Neural cell (in vitro differentiated cells): ENCODE measurements around the gene PPP1R1A. TPM values are rescaled to one million over a fixed set of nuclear protein-coding genes. Genes with fewer than 3 reads are reported as not detected.
A peak's percentile ranks its signal among the peaks of the same experiment; 100 is the strongest.

Experiments used
- H2AFZ ChIP-seq: fragments of 200-600, 300-800 bp; sonication (generic), shearing (Covaris generic); 2 replicates; pipeline ENCODE4 v1.6.0; 2014; ENCODE audit warnings: low read depth, mild to moderate bottlenecking, antibody characterized with exemption, low read length, moderate library complexity
- H3F3A ChIP-seq: fragments of 200-600 bp; shearing (Covaris generic); 2 replicates; pipeline ENCODE4 v1.6.1; 2016; ENCODE audit warnings: mild to moderate bottlenecking, moderate library complexity, mixed read lengths, antibody characterized with exemption, low read length; ENCODE audit not compliant: insufficient read depth, poor library complexity, severe bottlenecking
- H3K27ac ChIP-seq: fragments of 200-600, 300-800 bp; sonication (generic), shearing (Covaris generic); 2 replicates; pipeline ENCODE4 v1.5.1; 2014; ENCODE audit warnings: mild to moderate bottlenecking, low read length, moderate library complexity
- H3K27me3 ChIP-seq: fragments of 300-800, 200-600 bp; sonication (generic), shearing (Covaris generic); 2 replicates; pipeline ENCODE4 v1.6.0; 2014; ENCODE audit warnings: mild to moderate bottlenecking, low read depth, low read length, moderate library complexity; ENCODE audit not compliant: insufficient read depth
- H3K36me3 ChIP-seq: fragments of 300-800, 200-600 bp; sonication (generic), shearing (Covaris generic); 2 replicates; pipeline ENCODE4 v1.5.1; 2014; ENCODE audit warnings: mild to moderate bottlenecking, antibody characterized with exemption, low read length, moderate library complexity; ENCODE audit not compliant: insufficient read depth
- H3K4me2 ChIP-seq: fragments of 300-800, 200-600 bp; sonication (generic), shearing (Covaris generic); 2 replicates; pipeline ENCODE4 v1.6.0; 2014; ENCODE audit warnings: mild to moderate bottlenecking, low read length
- H3K4me3 ChIP-seq: fragments of 300-800, 200-600 bp; sonication (generic), shearing (Covaris generic); 2 replicates; pipeline ENCODE4 v1.5.1; 2014; ENCODE audit warnings: mild to moderate bottlenecking, low read length, moderate library complexity
- H3K79me2 ChIP-seq: fragments of 200-600 bp; shearing (Covaris generic); replicated peaks from 2 replicates; pipeline ENCODE4 v1.6.0; 2014; ENCODE audit warnings: mild to moderate bottlenecking, low read length, moderate library complexity; ENCODE audit not compliant: insufficient read depth
- H3K9ac ChIP-seq: fragments of 300-800, 200-600 bp; sonication (generic), shearing (Covaris generic); 2 replicates; pipeline ENCODE4 v1.6.1; 2016; ENCODE audit warnings: mild to moderate bottlenecking, low read length, mixed read lengths
- H3K9me2 ChIP-seq: fragments of 200-600 bp; shearing (Covaris generic); 2 replicates; pipeline ENCODE4 v1.6.1; 2016; ENCODE audit warnings: mild to moderate bottlenecking, low read length, mixed read lengths; ENCODE audit not compliant: insufficient read depth
- H3K9me3 ChIP-seq: fragments of 200-600, 300-800 bp; sonication (generic), shearing (Covaris generic); 2 replicates; pipeline ENCODE4 v1.6.1; 2016; ENCODE audit warnings: mild to moderate bottlenecking, mixed run types, low read length, moderate library complexity, mixed read lengths
- H4K20me1 ChIP-seq: fragments of 200-600 bp; shearing (Covaris generic); 2 replicates; pipeline ENCODE4 v1.6.1; 2016; ENCODE audit warnings: mild to moderate bottlenecking, mixed run types; ENCODE audit not compliant: insufficient read depth
- EP300 ChIP-seq: fragments of 450-650 bp; conservative IDR thresholded peaks from 2 replicates; pipeline ENCODE4 v1.6.1; 2014; ENCODE audit warnings: antibody characterized with exemption, mild to moderate bottlenecking, moderate library complexity; ENCODE audit not compliant: poor library complexity, severe bottlenecking
- EZH2 ChIP-seq: fragments of 200-600, 300-800 bp; shearing (Covaris generic), sonication (generic); IDR thresholded peaks from 2 replicates; pipeline ENCODE4 v1.6.1; 2014; ENCODE audit warnings: antibody characterized with exemption, low read length, borderline replicate concordance, mild to moderate bottlenecking; ENCODE audit not compliant: insufficient read depth, poor library complexity, severe bottlenecking
- MXI1 ChIP-seq: fragments of 450-650 bp; conservative IDR thresholded peaks from 2 replicates; pipeline ENCODE4 v1.6.1; 2014; ENCODE audit warnings: antibody characterized with exemption, mild to moderate bottlenecking; ENCODE audit not compliant: poor library complexity, severe bottlenecking
- POLR2AphosphoS5 ChIP-seq: IDR thresholded peaks from 2 replicates; pipeline ENCODE4 v1.6.1; 2012
- RAD21 ChIP-seq: fragments of 450-650 bp; conservative IDR thresholded peaks from 2 replicates; pipeline ENCODE4 v1.6.1; 2014; ENCODE audit warnings: antibody characterized with exemption, mild to moderate bottlenecking, moderate library complexity
- TAF1 ChIP-seq: IDR thresholded peaks from 2 replicates; pipeline ENCODE4 v1.6.1; 2012; ENCODE audit warnings: low read depth
- polyA plus RNA-seq: library from polyadenylated mRNA; depleted of rRNA; stranded (reverse); fragments of >200 nt; gene quantifications from 2 replicates; pipeline ENCODE4 v1.2.3, GENCODE V29; 2014
- TF ChIP-seq, protein P1 (sequence below): fragments of 450-650 bp; IDR thresholded peaks from 2 replicates; pipeline ENCODE4 v1.5.1; 2014; ENCODE audit warnings: antibody characterized with exemption, mild to moderate bottlenecking, moderate library complexity; ENCODE audit not compliant: poor library complexity, severe bottlenecking
- TF ChIP-seq, protein P2 (sequence below): IDR thresholded peaks from 2 replicates; pipeline ENCODE4 v1.6.1; 2012; ENCODE audit warnings: borderline replicate concordance

Gene PPP1R1A
- polyA plus RNA-seq, 1 donor from 2014 or later: 28.9 TPM

DNA sequence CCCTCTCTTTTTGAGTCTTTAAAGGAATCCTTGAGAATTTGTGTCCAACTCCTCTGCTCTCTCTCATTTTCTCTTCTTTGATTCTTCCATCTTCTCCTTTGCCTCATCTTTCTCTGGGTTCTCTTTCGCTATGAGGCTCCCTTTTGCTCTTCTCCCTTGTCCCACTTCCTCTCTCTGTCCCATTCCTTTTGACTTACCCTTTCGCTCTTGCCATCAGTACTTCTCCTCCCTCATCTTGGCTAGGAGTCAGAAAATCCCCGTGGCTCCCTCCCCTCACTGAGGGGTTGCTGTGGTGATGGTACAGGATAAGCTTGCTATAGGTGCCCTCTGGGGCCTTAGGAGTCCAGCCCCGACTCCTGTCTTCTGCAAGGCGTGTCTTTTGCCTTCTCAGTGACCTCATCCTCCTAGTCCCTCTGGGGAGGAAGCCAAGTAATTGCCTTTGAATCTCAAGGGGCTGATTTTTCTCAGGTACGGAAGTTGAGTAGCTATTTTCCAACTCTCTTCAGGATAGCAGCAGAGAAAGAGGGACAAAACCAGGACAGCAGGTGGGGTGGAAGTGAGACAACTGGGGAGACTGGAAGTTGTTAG is 32.7 kb downstream of the PPP1R1A start:
- Histone ChIP-seq H3F3A (no peaks in the 10 kb centered on the region), H3K27ac (no peak overlapping the region), H2AFZ (no peak overlapping the region), H3K27me3 (no peaks in the 10 kb centered on the region), H3K79me2 (no peaks in the 10 kb centered on the region), H3K9ac (no peak overlapping the region), H3K4me3 (no peak overlapping the region), H3K36me3 (no peaks in the 10 kb centered on the region), H4K20me1 (no peaks in the 10 kb centered on the region), H3K9me3 (no peaks in the 10 kb centered on the region), H3K4me2 (no peak overlapping the region), H3K9me2 (no peaks in the 10 kb centered on the region)
- TF ChIP-seq, protein P1, sequence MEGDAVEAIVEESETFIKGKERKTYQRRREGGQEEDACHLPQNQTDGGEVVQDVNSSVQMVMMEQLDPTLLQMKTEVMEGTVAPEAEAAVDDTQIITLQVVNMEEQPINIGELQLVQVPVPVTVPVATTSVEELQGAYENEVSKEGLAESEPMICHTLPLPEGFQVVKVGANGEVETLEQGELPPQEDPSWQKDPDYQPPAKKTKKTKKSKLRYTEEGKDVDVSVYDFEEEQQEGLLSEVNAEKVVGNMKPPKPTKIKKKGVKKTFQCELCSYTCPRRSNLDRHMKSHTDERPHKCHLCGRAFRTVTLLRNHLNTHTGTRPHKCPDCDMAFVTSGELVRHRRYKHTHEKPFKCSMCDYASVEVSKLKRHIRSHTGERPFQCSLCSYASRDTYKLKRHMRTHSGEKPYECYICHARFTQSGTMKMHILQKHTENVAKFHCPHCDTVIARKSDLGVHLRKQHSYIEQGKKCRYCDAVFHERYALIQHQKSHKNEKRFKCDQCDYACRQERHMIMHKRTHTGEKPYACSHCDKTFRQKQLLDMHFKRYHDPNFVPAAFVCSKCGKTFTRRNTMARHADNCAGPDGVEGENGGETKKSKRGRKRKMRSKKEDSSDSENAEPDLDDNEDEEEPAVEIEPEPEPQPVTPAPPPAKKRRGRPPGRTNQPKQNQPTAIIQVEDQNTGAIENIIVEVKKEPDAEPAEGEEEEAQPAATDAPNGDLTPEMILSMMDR: no peak
- TF ChIP-seq, protein P2, sequence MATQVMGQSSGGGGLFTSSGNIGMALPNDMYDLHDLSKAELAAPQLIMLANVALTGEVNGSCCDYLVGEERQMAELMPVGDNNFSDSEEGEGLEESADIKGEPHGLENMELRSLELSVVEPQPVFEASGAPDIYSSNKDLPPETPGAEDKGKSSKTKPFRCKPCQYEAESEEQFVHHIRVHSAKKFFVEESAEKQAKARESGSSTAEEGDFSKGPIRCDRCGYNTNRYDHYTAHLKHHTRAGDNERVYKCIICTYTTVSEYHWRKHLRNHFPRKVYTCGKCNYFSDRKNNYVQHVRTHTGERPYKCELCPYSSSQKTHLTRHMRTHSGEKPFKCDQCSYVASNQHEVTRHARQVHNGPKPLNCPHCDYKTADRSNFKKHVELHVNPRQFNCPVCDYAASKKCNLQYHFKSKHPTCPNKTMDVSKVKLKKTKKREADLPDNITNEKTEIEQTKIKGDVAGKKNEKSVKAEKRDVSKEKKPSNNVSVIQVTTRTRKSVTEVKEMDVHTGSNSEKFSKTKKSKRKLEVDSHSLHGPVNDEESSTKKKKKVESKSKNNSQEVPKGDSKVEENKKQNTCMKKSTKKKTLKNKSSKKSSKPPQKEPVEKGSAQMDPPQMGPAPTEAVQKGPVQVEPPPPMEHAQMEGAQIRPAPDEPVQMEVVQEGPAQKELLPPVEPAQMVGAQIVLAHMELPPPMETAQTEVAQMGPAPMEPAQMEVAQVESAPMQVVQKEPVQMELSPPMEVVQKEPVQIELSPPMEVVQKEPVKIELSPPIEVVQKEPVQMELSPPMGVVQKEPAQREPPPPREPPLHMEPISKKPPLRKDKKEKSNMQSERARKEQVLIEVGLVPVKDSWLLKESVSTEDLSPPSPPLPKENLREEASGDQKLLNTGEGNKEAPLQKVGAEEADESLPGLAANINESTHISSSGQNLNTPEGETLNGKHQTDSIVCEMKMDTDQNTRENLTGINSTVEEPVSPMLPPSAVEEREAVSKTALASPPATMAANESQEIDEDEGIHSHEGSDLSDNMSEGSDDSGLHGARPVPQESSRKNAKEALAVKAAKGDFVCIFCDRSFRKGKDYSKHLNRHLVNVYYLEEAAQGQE: no peak
- no peak for TF ChIP-seq EP300

DNA sequence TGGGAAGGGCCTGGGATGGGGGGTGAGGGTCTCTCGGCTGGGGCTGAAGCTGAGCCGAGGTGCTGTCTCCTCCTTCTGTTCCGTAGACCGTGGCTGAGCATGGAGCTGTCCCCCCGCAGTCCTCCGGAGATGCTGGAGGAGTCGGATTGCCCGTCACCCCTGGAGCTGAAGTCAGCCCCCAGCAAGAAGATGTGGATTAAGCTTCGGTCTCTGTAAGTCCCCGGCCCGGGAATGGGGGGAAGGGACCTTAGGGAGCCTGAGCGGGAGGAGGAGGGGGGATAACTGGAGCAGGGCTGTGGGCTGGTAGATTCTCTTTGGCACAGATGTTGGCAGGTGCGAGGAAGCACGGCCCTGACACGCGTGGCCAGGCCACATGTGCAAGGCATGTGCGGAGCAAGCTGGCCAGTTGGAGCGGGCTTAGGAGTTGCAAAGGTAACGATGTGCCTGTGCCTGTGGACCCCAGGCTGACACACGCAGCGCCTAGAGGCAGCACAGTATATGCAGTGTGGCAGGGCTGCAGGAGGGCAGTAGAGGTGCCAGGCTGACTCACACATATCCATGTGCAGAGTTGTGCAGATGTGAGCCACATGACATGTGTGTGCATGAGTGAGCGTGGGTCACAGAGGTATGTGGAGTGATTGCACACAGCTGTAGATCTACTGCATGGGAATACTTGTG is 38.5 kb downstream of the PPP1R1A start:
- Histone ChIP-seq H3K9ac (peak overlapping the region; percentile 72), H4K20me1 (no peaks in the 10 kb centered on the region), H3K9me2 (no peaks in the 10 kb centered on the region), H3K9me3 (no peaks in the 10 kb centered on the region), H3K27me3 (no peaks in the 10 kb centered on the region), H3K36me3 (no peaks in the 10 kb centered on the region), H3K27ac (peak overlapping the region; percentile 29), H2AFZ (peak overlapping the region; percentile 49), H3K79me2 (no peaks in the 10 kb centered on the region), H3F3A (no peaks in the 10 kb centered on the region), H3K4me2 (peak overlapping the region; percentile 91), H3K4me3 (peak overlapping the region; percentile 93)
- TF ChIP-seq POLR2AphosphoS5 (peak; percentile 35), MXI1 (peak; percentile 87), EP300 (no peak)

DNA sequence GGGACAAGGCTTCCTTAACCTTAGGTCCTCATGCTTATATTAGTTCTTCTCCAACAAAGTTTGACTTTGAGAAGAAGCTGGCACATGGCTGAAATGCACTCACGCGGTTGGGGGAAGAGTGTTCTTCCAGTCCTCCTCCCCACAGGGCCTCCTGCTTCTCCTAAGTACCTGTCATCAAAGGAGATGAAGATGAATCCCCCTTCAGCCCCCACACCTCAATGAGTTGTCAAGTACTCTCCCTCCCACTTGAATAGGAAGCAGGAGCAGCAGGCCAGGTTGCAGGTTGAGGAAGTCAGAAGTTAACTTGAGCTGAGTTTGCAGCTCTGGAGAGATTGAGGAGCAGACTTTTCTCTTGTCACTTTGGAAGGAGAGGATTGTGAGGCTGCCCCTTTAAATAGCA is 41.9 kb downstream of the PPP1R1A start:
- H3K4me3 ChIP-seq: no peak overlapping the region
- H3K79me2 ChIP-seq: no peaks in the 10 kb centered on the region
- no peak overlapping the region for H3K9ac ChIP-seq
- H3K4me2 ChIP-seq: no peak overlapping the region
- no peak overlapping the region for H3K27ac ChIP-seq
- H3K9me2 ChIP-seq: no peaks in the 10 kb centered on the region
- no peaks in the 10 kb centered on the region for H3F3A ChIP-seq
- H2AFZ ChIP-seq: no peak overlapping the region
- no peaks in the 10 kb centered on the region for H3K36me3 ChIP-seq
- no peaks in the 10 kb centered on the region for H3K27me3 ChIP-seq
- H3K9me3 ChIP-seq: no peaks in the 10 kb centered on the region
- H4K20me1 ChIP-seq: no peaks in the 10 kb centered on the region
- TF ChIP-seq TAF1 (no peak), EZH2 (no peak), RAD21 (no peak), MXI1 (no peak), EP300 (no peak)
- TF ChIP-seq, protein P2: no peak
